Loucy (cell line): ENCODE results near the gene HNF4A.

Source experiments
- H2AFZ ChIP-seq: fragments of 200-600 bp; sonication (generic); 2 replicates; pipeline ENCODE4 v1.6.0; 2016; ENCODE audit warnings: antibody characterized with exemption, mild to moderate bottlenecking, low read length, moderate library complexity
- H3F3A ChIP-seq: fragments of 200-600 bp; 2 replicates; pipeline ENCODE4 v1.6.0; 2016; ENCODE audit warnings: antibody characterized with exemption, low read depth, mild to moderate bottlenecking
- H3K27me3 ChIP-seq: fragments of 200-600 bp; sonication (generic); 2 replicates; pipeline ENCODE4 v1.6.1; 2014; ENCODE audit warnings: low read length, mild to moderate bottlenecking; ENCODE audit not compliant: insufficient read depth, poor library complexity, severe bottlenecking
- H3K36me3 ChIP-seq: fragments of 200-600 bp; sonication (generic); 2 replicates; pipeline ENCODE4 v1.6.1; 2016; ENCODE audit warnings: low read length; ENCODE audit not compliant: insufficient read depth
- H3K4me1 ChIP-seq: fragments of 200-600 bp; sonication (generic); 2 replicates; pipeline ENCODE4 v1.5.1; 2014; ENCODE audit warnings: low read length, mild to moderate bottlenecking; ENCODE audit not compliant: insufficient read depth, poor library complexity, severe bottlenecking
- H3K4me2 ChIP-seq: fragments of 200-600 bp; sonication (generic); 2 replicates; pipeline ENCODE4 v1.6.0; 2014; ENCODE audit warnings: antibody characterized with exemption, low read length, low read depth, mild to moderate bottlenecking; ENCODE audit not compliant: poor library complexity, severe bottlenecking
- H3K4me3 ChIP-seq: fragments of 200-600 bp; sonication (generic); 2 replicates; pipeline ENCODE4 v1.5.1; 2014; ENCODE audit warnings: low read length, mild to moderate bottlenecking, mixed read lengths; ENCODE audit not compliant: poor library complexity, severe bottlenecking
- H3K79me2 ChIP-seq: fragments of 200-600 bp; sonication (generic); 2 replicates; pipeline ENCODE4 v1.6.1; 2014; ENCODE audit warnings: low read length; ENCODE audit not compliant: insufficient read depth
- H3K9ac ChIP-seq: fragments of 200-600 bp; sonication (generic); 2 replicates; pipeline ENCODE4 v1.6.0; 2014; ENCODE audit warnings: mild to moderate bottlenecking, low read depth, low read length, moderate library complexity; ENCODE audit not compliant: poor library complexity, severe bottlenecking
- H3K9me2 ChIP-seq: fragments of 200-600 bp; sonication (generic); replicated peaks from 2 replicates; pipeline ENCODE4 v1.6.1; 2016; ENCODE audit warnings: low read depth, low read length, mixed read lengths
- H3K9me3 ChIP-seq: fragments of 200-600 bp; sonication (generic); 2 replicates; pipeline ENCODE4 v1.6.1; 2014; ENCODE audit warnings: mild to moderate bottlenecking, antibody characterized with exemption, low read length, low read depth; ENCODE audit not compliant: insufficient read depth
- H4K20me1 ChIP-seq: fragments of 200-600 bp; sonication (generic); 2 replicates; pipeline ENCODE4 v1.6.0; 2014; ENCODE audit warnings: antibody characterized with exemption, low read length, mild to moderate bottlenecking; ENCODE audit not compliant: insufficient read depth, poor library complexity, severe bottlenecking
- CTCF ChIP-seq: fragments of 200-600 bp; sonication (generic); conservative IDR thresholded peaks from 2 replicates; pipeline ENCODE4 v1.5.1; 2014; ENCODE audit warnings: mild to moderate bottlenecking, antibody characterized with exemption, low read length
- EZH2phosphoT487 ChIP-seq: fragments of 200-600 bp; IDR thresholded peaks from 2 replicates; pipeline ENCODE4 v1.6.1; 2018; ENCODE audit warnings: antibody characterized with exemption, mild to moderate bottlenecking, moderate library complexity, borderline replicate concordance

Gene HNF4A

GRCh38 chr20:44405785-44406571 lies 50.5 kb downstream of the HNF4A start:
- Histone ChIP-seq H3K36me3 (no peaks in the 10 kb centered on the region), H3K4me1 (peaks cover 5% of the 10 kb centered on the region), H3K9me2 (no peaks in the 10 kb centered on the region), H3K4me2 (no peak overlapping the region), H3K79me2 (no peaks in the 10 kb centered on the region), H3K9ac (no peak overlapping the region), H3K27me3 (no peaks in the 10 kb centered on the region), H3K9me3 (no peaks in the 10 kb centered on the region), H4K20me1 (no peaks in the 10 kb centered on the region), H3K4me3 (no peak overlapping the region), H3F3A (no peaks in the 10 kb centered on the region), H2AFZ (no peak overlapping the region)
- TF ChIP-seq CTCF (no peak), EZH2phosphoT487 (no peak)

DNA sequence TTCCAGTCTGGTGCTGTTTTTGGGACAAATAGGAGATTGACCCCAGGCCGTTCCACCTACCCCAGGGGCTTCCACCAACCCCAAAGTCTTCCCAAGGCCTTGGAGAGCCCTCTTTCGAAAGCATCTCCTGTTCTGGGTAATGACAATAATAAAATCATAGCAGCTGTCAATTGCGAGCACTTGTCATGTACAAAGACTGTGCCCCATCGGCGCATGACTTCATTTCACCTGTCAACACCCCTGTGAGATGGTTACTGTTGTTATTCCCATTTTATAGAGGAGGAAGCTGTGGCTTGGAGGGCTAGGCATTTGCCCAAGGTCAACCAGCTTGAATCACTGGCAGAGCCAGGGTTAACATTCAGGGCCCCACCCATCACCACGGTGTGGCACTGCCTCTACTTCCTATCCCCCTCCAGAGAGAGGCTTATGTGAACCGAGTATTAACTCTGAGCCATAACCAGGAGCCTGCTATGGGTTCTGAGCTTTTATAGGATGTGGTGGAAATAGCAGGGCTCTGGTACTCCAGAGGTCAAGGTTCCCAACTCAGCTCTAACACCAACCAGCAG lies 51.2 kb downstream of the HNF4A start:
- no peaks in the 10 kb centered on the region for H3F3A ChIP-seq
- no peak overlapping the region for H3K4me2 ChIP-seq
- H3K9me2 ChIP-seq, result no peaks in the 10 kb centered on the region
- no peaks in the 10 kb centered on the region for H3K36me3 ChIP-seq
- no peak overlapping the region for H2AFZ ChIP-seq
- H3K9me3 ChIP-seq, result no peaks in the 10 kb centered on the region
- no peak for TF ChIP-seq EZH2phosphoT487
- no peak for TF ChIP-seq CTCF
- H3K79me2 ChIP-seq, result no peaks in the 10 kb centered on the region
- no peak overlapping the region for H3K4me3 ChIP-seq
- peaks cover 5% of the 10 kb centered on the region for H3K4me1 ChIP-seq
- H4K20me1 ChIP-seq, result no peaks in the 10 kb centered on the region
- no peak overlapping the region for H3K9ac ChIP-seq
- no peaks in the 10 kb centered on the region for H3K27me3 ChIP-seq

- no peaks in the 10 kb centered on the region for H4K20me1 ChIP-seq
- H3K9me2 ChIP-seq, result no peaks in the 10 kb centered on the region
- H3K9me3 ChIP-seq, result no peaks in the 10 kb centered on the region
- no peak overlapping the region for H2AFZ ChIP-seq
- no peak overlapping the region for H3K4me3 ChIP-seq
- no peaks in the 10 kb centered on the region for H3K27me3 ChIP-seq
- no peaks in the 10 kb centered on the region for H3K79me2 ChIP-seq
- no peaks in the 10 kb centered on the region for H3F3A ChIP-seq
- no peak for TF ChIP-seq CTCF
- TF ChIP-seq EZH2phosphoT487, result no peak
- H3K9ac ChIP-seq, result no peak overlapping the region
- no peak overlapping the region for H3K4me2 ChIP-seq
- no peaks in the 10 kb centered on the region for H3K36me3 ChIP-seq
- peaks cover 5% of the 10 kb centered on the region for H3K4me1 ChIP-seq
Observed at GRCh38 chr20:44407402-44408184, 52.1 kb downstream of the HNF4A start.
